ENCODE results near the gene PRKG2. TPM values are rescaled to one million over a fixed set of nuclear protein-coding genes. Genes with fewer than 3 reads are reported as not detected.

PRKG2 gene
- total and polyA plus RNA-seq, 4 donors, result 0.13 to 2.5 (median 0.23) TPM

- Histone ChIP-seq H3K4me1 (ENCODE audit: control insufficient read depth in 1 of 2, insufficient read depth in 2 of 2, low read length in 2 of 2) (no peaks in the 10 kb centered on the region), H3K27ac (ENCODE audit: low read depth in 1 of 2, low read length in 2 of 2) (no peak overlapping the region), H3K9me3 (ENCODE audit: control insufficient read depth, low read length) (no peaks in the 10 kb centered on the region), H3K4me3 (ENCODE audit: low read length in 2 of 2) (no peak overlapping the region), H3K36me3 (ENCODE audit: control insufficient read depth in 1 of 2, insufficient read depth in 2 of 2, low read length in 1 of 2) (no peaks in the 10 kb centered on the region), H3K27me3 (ENCODE audit: control insufficient read depth in 1 of 2, insufficient read depth in 2 of 2, low read length in 1 of 2) (no peaks in the 10 kb centered on the region)
- intact Hi-C loops (cut with DNase I), result no loop called here
- DNase-seq (no peak), ATAC-seq (ENCODE audit: low FRiP score) (no peak)
- 91 to 93% methylated on average over 2 of the region's 2 CpGs for WGBS, 2 donors
These were observed 83.5 kb downstream of the PRKG2 start for GRCh38 chr4:81131563-81131962.

DNA sequence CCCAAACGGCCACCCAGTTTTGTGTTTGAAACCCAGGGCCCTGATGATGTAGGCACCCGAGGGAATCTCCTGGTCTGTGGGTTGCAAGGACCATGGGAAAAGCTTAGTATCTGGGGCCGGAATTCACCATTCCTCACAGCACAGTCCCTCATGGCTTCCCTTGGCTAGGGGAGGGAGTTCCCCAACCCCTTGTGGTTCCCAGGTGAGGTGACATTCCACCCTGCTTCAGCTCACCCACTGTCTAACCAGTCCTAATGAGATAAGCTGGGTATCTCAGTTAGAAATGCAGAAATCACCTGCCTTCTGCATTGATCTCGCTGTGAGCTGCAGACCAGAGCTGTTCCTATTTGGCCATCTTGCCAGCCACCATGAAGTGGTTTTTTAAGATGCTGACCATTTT is 84.0 kb downstream of the PRKG2 start:
- WGBS, 2 donors, result 70 to 73% methylated on average over 4 of the region's 4 CpGs
- ATAC-seq (ENCODE audit: low FRiP score), result no peak

DNA sequence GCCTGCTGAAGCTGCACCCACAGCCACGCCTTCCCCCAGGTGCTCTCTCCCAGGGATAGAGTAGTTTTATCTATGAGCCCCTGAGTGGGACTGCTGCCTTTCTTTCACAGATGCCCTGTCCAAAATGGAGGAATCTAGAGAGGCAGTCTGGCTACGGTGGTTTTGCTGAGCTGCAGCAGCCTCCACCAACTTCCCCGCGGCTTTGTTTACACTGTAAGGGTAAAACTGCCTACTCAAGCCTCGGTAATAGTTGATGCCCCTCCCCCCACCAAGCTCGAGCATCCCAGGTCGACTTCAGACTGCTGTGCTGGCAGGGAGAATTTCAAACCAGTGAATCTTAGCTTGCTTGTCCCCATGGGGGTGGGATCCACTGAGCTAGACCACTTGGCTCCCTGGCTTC is 84.5 kb downstream of the PRKG2 start:
- Histone ChIP-seq H3K4me3 (ENCODE audit: low read length in 2 of 2) (no peak overlapping the region), H3K4me1 (ENCODE audit: control insufficient read depth in 1 of 2, insufficient read depth in 2 of 2, low read length in 2 of 2) (no peaks in the 10 kb centered on the region), H3K27me3 (ENCODE audit: control insufficient read depth in 1 of 2, insufficient read depth in 2 of 2, low read length in 1 of 2) (no peaks in the 10 kb centered on the region), H3K9me3 (ENCODE audit: control insufficient read depth, low read length) (no peaks in the 10 kb centered on the region), H3K27ac (ENCODE audit: low read depth in 1 of 2, low read length in 2 of 2) (no peak overlapping the region), H3K36me3 (ENCODE audit: control insufficient read depth in 1 of 2, insufficient read depth in 2 of 2, low read length in 1 of 2) (no peaks in the 10 kb centered on the region)
- DNase-seq (no peak), ATAC-seq (ENCODE audit: low FRiP score) (no peak)
- intact Hi-C loops (cut with DNase I), result no loop called here
- 62 to 72% methylated on average over 7 of the region's 7 CpGs for WGBS, 2 donors

More for the DNA sequence above, 84.0 kb downstream of the PRKG2 start:
- no peaks in the 10 kb centered on the region for H3K9me3 ChIP-seq (ENCODE audit: control insufficient read depth, low read length)
- H3K4me1 ChIP-seq (ENCODE audit: control insufficient read depth in 1 of 2, insufficient read depth in 2 of 2, low read length in 2 of 2), result no peaks in the 10 kb centered on the region
- H3K27ac ChIP-seq (ENCODE audit: low read depth in 1 of 2, low read length in 2 of 2), result no peak overlapping the region
- no peaks in the 10 kb centered on the region for H3K36me3 ChIP-seq (ENCODE audit: control insufficient read depth in 1 of 2, insufficient read depth in 2 of 2, low read length in 1 of 2)
- no peak overlapping the region for H3K4me3 ChIP-seq (ENCODE audit: low read length in 2 of 2)
- no peaks in the 10 kb centered on the region for H3K27me3 ChIP-seq (ENCODE audit: control insufficient read depth in 1 of 2, insufficient read depth in 2 of 2, low read length in 1 of 2)
- intact Hi-C loops (cut with DNase I), result no loop called here
- no peak for DNase-seq

DNA sequence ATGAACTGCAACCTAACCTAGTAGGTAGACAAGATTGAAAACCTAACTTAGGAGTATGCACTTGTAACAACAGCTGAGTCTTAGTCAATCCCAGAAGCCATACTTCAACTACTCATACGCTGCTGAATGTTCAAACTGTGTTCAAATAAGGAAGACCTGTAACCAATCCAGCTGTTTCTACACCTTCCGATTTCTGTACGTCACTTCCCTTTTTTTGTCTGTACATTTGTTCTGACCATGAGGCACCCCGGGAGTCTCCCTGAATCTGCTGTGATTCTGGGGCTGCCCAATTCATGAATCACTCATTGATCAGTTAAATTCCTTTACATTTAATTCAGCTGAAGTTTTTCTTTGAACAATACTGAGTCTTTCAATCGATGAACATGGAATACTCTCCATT is 95.0 kb downstream of the PRKG2 start:
- WGBS, 2 donors, result 90 to 94% methylated on average over 5 of the region's 5 CpGs
- ATAC-seq (ENCODE audit: low FRiP score), result no peak
- no peak overlapping the region for H3K4me3 ChIP-seq (ENCODE audit: low read length in 2 of 2)
- intact Hi-C loops (cut with DNase I), result no loop called here
- no peak overlapping the region for H3K27ac ChIP-seq (ENCODE audit: low read depth in 1 of 2, low read length in 2 of 2)
- H3K4me1 ChIP-seq (ENCODE audit: control insufficient read depth in 1 of 2, insufficient read depth in 2 of 2, low read length in 2 of 2), result no peaks in the 10 kb centered on the region
- no peaks in the 10 kb centered on the region for H3K27me3 ChIP-seq (ENCODE audit: control insufficient read depth in 1 of 2, insufficient read depth in 2 of 2, low read length in 1 of 2)
- H3K36me3 ChIP-seq (ENCODE audit: control insufficient read depth in 1 of 2, insufficient read depth in 2 of 2, low read length in 1 of 2), result no peaks in the 10 kb centered on the region
- no peak for DNase-seq
- H3K9me3 ChIP-seq (ENCODE audit: control insufficient read depth, low read length), result no peaks in the 10 kb centered on the region

DNA sequence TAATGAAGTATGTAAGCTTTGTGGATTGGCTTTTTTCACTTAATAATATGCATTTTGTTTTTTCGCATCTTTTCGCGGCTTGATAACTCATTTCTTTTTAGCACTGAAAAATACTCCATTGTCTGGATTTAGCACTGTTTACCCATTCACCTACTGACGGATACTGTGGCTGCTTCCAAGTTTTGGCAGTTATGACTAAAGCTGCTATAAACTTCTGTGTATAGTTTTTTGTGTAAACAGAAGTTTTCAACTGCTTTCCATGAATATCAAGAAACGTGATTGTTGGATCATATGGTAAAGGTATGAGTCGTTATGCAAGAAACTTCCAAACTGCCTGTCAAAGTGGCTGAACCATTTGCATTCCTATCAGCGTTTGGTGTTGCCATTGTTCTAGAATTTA is 96.9 kb downstream of the PRKG2 start:
- ATAC-seq (ENCODE audit: low FRiP score) (no peak), DNase-seq (no peak)
- Histone ChIP-seq H3K27ac (ENCODE audit: low read depth in 1 of 2, low read length in 2 of 2) (no peak overlapping the region), H3K4me1 (ENCODE audit: control insufficient read depth in 1 of 2, insufficient read depth in 2 of 2, low read length in 2 of 2) (no peaks in the 10 kb centered on the region), H3K4me3 (ENCODE audit: low read length in 2 of 2) (no peak overlapping the region), H3K36me3 (ENCODE audit: control insufficient read depth in 1 of 2, insufficient read depth in 2 of 2, low read length in 1 of 2) (no peaks in the 10 kb centered on the region), H3K9me3 (ENCODE audit: control insufficient read depth, low read length) (no peaks in the 10 kb centered on the region), H3K27me3 (ENCODE audit: control insufficient read depth in 1 of 2, insufficient read depth in 2 of 2, low read length in 1 of 2) (no peaks in the 10 kb centered on the region)
- intact Hi-C loops (cut with DNase I), result no loop called here
- WGBS, 2 donors, result 70 to 73% methylated on average over 7 of the region's 7 CpGs

GRCh38 chr4:81116566-81116965 is 98.5 kb downstream of the PRKG2 start:
- DNase-seq, result no peak
- Histone ChIP-seq H3K9me3 (ENCODE audit: control insufficient read depth, low read length) (no peaks in the 10 kb centered on the region), H3K4me1 (ENCODE audit: control insufficient read depth in 1 of 2, insufficient read depth in 2 of 2, low read length in 2 of 2) (no peaks in the 10 kb centered on the region), H3K27ac (ENCODE audit: low read depth in 1 of 2, low read length in 2 of 2) (no peak overlapping the region), H3K27me3 (ENCODE audit: control insufficient read depth in 1 of 2, insufficient read depth in 2 of 2, low read length in 1 of 2) (no peaks in the 10 kb centered on the region), H3K4me3 (ENCODE audit: low read length in 2 of 2) (no peak overlapping the region), H3K36me3 (ENCODE audit: control insufficient read depth in 1 of 2, insufficient read depth in 2 of 2, low read length in 1 of 2) (no peaks in the 10 kb centered on the region)
- 47 to 59% methylated on average over 1 of the region's 1 CpG for WGBS, 2 donors
- intact Hi-C loops (cut with DNase I), result no loop called here
- no peak for ATAC-seq (ENCODE audit: low FRiP score)

GRCh38 chr4:81113024-81113423 is 102.0 kb downstream of the PRKG2 start:
- no peak for ATAC-seq (ENCODE audit: low FRiP score)
- no peaks in the 10 kb centered on the region for H3K4me1 ChIP-seq (ENCODE audit: control insufficient read depth in 1 of 2, insufficient read depth in 2 of 2, low read length in 2 of 2)
- H3K27me3 ChIP-seq (ENCODE audit: control insufficient read depth in 1 of 2, insufficient read depth in 2 of 2, low read length in 1 of 2), result no peaks in the 10 kb centered on the region
- H3K36me3 ChIP-seq (ENCODE audit: control insufficient read depth in 1 of 2, insufficient read depth in 2 of 2, low read length in 1 of 2), result no peaks in the 10 kb centered on the region
- H3K9me3 ChIP-seq (ENCODE audit: control insufficient read depth, low read length), result peaks cover 2% of the 10 kb centered on the region
- no peak overlapping the region for H3K27ac ChIP-seq (ENCODE audit: low read depth in 1 of 2, low read length in 2 of 2)
- no peak overlapping the region for H3K4me3 ChIP-seq (ENCODE audit: low read length in 2 of 2)
- intact Hi-C loops (cut with DNase I), result no loop called here
- 87 to 92% methylated on average over 5 of the region's 5 CpGs for WGBS, 2 donors
- no peak for DNase-seq

- DNase-seq, result no peak
- Histone ChIP-seq H3K36me3 (ENCODE audit: control insufficient read depth in 1 of 2, insufficient read depth in 2 of 2, low read length in 1 of 2) (no peaks in the 10 kb centered on the region), H3K27ac (ENCODE audit: low read depth in 1 of 2, low read length in 2 of 2) (no peak overlapping the region), H3K9me3 (ENCODE audit: control insufficient read depth, low read length) (peaks cover 2% of the 10 kb centered on the region), H3K4me3 (ENCODE audit: low read length in 2 of 2) (no peak overlapping the region), H3K4me1 (ENCODE audit: control insufficient read depth in 1 of 2, insufficient read depth in 2 of 2, low read length in 2 of 2) (no peaks in the 10 kb centered on the region), H3K27me3 (ENCODE audit: control insufficient read depth in 1 of 2, insufficient read depth in 2 of 2, low read length in 1 of 2) (no peaks in the 10 kb centered on the region)
- ATAC-seq (ENCODE audit: low FRiP score), result no peak
- 95 to 100% methylated on average over 1 of the region's 1 CpG for WGBS, 2 donors
- intact Hi-C loops (cut with DNase I), result no loop called here
These were observed 105.7 kb downstream of the PRKG2 start for GRCh38 chr4:81109356-81109755.

DNA sequence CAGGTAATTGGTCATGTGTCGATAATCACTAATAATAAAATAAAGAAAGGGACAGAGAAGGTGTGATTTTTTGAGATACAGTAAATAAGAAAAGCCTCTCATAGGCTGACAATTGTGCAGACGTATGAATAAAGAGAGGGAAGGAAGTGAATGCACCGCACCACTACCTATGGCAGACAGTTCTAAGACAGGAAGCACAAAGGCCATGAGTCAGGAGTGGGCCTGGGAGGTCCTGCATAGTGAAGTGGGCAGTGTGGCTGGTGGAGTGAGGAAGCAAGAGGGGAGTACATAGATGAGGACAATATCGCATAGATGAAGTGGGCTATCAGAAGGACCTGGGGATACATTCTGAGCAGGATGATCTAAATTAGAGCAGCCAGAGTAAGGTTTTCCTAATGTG is 108.9 kb downstream of the PRKG2 start:
- Histone ChIP-seq H3K4me3 (ENCODE audit: low read length in 2 of 2) (no peak overlapping the region), H3K9me3 (ENCODE audit: control insufficient read depth, low read length) (peaks cover 2% of the 10 kb centered on the region), H3K27me3 (ENCODE audit: control insufficient read depth in 1 of 2, insufficient read depth in 2 of 2, low read length in 1 of 2) (no peaks in the 10 kb centered on the region), H3K27ac (ENCODE audit: low read depth in 1 of 2, low read length in 2 of 2) (no peak overlapping the region), H3K36me3 (ENCODE audit: control insufficient read depth in 1 of 2, insufficient read depth in 2 of 2, low read length in 1 of 2) (no peaks in the 10 kb centered on the region), H3K4me1 (ENCODE audit: control insufficient read depth in 1 of 2, insufficient read depth in 2 of 2, low read length in 2 of 2) (no peaks in the 10 kb centered on the region)
- intact Hi-C loops (cut with DNase I), result no loop called here
- ATAC-seq (ENCODE audit: low FRiP score) (no peak), DNase-seq (no peak)
- 84 to 89% methylated on average over 4 of the region's 4 CpGs for WGBS, 2 donors

Measured in aorta (tissue), 5 donors.